Kasumi-1 (cell line): ENCODE results near the gene HDX.
"Not testable (repeated sequence)": the region's sequence is repeated elsewhere in the genome, so short reads cannot be mapped to it uniquely, and the experiment has no call there.

Experiments
- DNase-seq, 2 experiments: peaks; one replicate each; lab custom pipeline; 2025; lab: John Stamatoyannopoulos, UW

Gene HDX

DNA sequence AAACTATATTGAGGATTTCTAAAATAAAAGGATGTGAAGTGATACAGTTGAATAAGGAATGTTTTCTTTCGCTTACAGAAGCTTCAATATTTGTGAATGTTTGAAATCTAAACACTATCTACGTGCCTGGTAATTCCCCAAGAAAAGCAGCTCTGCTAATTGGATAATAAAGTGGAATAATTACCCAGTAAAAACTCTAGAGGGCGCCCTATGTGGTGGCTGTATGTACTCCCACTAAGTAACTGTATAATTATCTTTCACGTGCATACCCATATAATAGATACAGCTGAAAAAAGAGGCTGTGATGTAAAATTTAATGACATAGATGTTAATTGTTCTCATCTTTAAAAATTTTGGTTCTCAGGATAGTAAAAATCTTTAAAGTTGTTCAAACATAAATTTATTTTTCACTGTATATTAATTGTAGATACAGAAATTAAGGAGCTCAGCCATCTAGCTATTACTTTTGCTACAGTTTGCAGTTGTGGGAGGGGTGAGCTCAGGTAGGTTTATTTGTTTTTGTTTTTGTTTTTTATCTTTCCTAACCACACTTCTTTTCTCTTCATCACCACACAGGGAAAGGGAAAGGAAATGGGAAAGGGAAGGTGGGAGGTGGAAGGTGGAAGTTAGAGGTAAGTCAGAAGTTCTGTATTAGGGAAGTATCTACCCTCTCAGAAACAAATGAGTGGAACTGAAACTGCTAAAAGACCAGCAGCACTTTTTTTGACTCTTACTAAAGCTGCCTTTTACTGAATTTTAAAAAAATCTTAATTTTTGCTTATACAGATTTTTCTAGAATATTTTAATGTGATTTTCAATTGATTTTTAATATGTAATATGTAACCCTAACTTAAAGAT is 162.5 kb downstream of the HDX start:
- DNase-seq: peak; percentile 38 to 52

DNA sequence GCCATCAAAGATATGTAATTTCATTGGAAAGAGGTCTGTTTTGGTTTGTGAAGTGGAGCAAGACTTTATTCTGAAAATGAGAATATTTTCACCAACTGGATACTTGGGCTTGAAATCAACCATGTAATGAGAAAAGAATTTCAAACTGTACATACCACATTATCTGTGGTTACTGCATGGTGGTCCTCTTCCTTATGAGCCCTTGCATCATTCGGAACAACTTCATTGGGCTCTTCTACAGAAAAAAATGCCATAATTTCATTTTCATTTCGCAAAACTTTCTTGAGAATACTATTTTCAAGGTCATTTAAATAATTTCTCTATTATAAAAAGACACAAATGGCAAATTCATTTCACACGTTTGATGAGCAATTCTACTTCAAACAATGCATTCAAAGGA is 165.6 kb downstream of the HDX start:
- DNase-seq: no peak

DNA sequence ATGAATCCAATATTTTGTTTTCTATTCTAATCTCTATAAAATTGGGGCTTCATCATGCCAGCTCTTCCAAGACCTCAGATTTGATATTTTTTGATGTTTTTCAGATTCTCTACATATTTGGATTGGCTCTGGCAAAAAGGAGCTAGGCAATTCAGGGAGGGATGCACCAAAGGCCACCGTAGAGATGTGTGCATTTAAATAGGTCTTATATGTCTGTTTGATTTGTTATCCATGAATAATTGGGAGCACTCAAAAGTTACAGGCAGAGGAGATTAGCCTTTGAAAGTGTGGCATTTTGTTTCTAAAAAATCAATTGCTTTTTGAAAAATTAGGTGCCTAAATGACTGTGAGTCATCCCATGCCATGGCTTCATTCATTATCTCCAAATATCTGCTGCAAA is 167.1 kb downstream of the HDX start:
- no peak for DNase-seq

DNA sequence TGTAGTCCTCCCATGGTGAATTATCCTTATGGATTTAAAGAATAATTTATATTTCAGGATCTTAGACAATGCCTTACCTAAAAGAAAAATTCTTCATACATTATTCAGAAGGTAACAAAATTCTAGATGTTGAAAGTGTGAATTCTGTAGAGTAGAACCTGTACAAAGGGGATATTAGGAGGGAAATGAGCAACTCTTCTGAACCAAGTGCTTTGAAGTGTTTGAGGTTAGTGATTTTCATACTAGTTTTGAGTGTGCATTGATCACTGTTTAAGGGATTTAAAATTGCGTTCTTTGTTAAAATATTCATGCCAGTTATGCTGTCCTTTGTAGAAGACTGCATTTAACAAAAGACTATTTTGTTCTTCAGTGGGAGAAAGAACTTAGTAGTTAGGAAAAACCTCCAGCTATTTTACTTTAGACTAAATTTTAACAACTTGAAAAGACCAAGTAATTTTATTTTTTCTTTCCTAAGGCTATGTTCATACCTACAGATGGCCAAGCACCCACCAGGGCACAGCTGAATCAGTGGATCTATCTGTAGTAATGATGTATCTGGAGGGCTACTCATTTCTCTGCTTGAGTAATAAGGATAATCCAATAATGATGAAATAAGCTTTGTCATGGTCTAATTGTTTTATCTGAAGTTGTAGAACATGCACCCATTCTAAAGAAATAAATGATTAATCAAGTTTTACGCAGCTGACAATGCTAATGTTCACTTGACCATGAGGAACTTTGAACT is 180.0 kb downstream of the HDX start:
- DNase-seq: no peak

DNA sequence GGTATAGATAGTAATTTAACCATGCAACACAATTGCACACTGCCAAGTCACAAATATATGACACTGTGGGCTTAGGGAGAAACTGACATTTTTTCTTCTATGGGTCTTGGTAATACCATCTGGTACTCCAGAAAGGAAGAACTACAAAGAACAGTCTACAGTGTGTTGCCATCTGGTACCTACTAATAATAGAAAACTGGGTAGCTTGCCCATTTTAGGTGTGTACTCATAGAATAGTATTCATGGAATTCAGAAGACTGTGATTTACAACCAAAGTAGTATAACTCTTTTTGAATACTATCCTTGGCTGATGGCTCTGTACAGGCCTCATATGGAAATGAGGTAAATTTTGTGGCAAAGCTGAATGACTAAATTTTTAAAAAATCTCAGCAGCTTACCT is 181.6 kb downstream of the HDX start:
- DNase-seq: no peak

DNA sequence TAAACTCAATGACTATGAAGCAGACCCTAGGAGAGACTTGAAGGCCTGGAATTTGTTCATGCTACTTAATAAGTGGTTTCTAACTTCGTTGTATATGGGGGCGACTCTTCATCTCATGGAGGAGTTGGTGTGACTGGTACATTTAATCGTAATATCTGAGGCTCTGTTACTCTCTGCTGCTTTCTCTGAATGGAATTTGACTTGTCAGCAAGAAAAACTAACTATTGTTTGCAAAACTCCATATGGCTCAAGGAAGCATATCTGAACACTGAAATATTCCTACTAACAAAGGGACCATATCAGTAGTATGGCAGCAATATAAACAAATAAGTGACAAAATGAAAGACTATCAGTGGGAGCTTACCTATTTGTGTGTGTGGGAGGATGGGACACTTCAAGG is 182.2 kb downstream of the HDX start:
- no peak for DNase-seq

DNA sequence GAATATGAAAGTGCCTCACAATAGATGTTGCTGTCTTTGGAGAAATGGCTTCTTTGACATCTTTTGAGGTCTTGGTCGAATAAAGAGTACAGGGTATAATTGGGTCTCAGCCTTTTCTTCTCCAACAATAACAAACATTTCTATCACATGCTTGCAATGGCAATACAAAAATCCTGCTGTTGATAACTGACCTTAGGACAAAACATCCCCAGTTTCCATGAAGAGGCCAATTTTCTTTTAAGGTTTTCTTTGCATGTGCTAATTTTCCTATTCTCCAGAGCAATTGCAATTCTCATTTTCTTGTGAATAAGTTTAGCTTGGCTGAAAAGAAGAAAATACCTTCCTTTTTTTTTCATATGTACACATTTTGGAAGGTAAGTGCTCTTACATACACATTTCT is 183.6 kb downstream of the HDX start:
- DNase-seq: no peak

DNA sequence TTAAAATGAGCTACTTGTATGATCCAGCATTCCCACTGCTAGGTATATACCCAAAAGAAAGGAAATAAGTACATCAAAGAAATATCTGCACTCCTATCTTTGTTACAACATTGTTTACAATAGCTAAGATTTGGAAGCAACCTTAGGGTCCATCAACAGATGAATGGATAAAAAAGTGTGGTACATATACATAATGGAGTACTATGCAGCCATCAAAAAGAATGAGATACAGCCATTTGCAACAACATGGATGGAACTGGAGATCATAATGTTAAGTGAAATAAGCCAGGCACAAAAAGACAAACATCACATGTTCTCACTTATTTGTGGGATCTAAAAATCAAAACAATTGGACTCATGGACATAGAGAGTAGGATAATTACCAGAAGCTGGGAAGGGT is 186.3 kb downstream of the HDX start:
- not testable (repeated sequence) for DNase-seq
